Retinal pigment epithelial cell (primary cell): ENCODE data around the gene SLC6A9.
A peak's percentile ranks its signal among the peaks of the same experiment; 100 is the strongest.

Source experiments
- DNase-seq: peaks from one replicate; pipeline ENCODE4 v3.0.0-alpha.2; 2010; ENCODE audit warnings: low read depth
- H3K4me3 ChIP-seq: 2 replicates; pipeline ENCODE4 v1.5.1; 2011; ENCODE audit warnings: mild to moderate bottlenecking, low read length, control low read depth, moderate library complexity
- TF ChIP-seq, protein P1 (sequence below): conservative IDR thresholded peaks from 2 replicates; pipeline ENCODE4 v1.5.1; 2011; ENCODE audit warnings: low read depth, low read length, control low read depth, inconsistent platforms

SLC6A9 gene

DNA sequence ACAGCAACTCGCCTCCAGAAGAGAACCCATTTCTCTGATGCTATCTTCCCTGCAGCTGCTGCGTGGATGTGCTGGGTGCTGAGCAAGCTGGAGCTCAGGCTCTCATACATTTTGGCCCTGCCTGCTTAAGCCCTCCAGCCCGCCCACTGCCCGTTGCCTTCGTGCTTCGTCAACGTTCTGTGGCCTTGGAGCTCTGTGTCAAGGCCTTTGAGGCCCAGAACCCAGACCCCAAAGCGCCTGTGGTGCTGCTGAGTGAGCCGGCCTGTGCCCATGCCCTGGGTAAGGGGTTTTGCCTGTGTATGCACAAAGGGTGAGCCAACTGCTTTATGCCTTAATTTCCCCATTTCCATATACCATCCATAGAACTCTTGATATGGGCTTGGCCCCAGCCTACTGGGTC is 60.4 kb downstream of the SLC6A9 start:
- no peak overlapping the region for H3K4me3 ChIP-seq
- no peak for DNase-seq
- TF ChIP-seq, protein P1, sequence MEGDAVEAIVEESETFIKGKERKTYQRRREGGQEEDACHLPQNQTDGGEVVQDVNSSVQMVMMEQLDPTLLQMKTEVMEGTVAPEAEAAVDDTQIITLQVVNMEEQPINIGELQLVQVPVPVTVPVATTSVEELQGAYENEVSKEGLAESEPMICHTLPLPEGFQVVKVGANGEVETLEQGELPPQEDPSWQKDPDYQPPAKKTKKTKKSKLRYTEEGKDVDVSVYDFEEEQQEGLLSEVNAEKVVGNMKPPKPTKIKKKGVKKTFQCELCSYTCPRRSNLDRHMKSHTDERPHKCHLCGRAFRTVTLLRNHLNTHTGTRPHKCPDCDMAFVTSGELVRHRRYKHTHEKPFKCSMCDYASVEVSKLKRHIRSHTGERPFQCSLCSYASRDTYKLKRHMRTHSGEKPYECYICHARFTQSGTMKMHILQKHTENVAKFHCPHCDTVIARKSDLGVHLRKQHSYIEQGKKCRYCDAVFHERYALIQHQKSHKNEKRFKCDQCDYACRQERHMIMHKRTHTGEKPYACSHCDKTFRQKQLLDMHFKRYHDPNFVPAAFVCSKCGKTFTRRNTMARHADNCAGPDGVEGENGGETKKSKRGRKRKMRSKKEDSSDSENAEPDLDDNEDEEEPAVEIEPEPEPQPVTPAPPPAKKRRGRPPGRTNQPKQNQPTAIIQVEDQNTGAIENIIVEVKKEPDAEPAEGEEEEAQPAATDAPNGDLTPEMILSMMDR: no peak

DNA sequence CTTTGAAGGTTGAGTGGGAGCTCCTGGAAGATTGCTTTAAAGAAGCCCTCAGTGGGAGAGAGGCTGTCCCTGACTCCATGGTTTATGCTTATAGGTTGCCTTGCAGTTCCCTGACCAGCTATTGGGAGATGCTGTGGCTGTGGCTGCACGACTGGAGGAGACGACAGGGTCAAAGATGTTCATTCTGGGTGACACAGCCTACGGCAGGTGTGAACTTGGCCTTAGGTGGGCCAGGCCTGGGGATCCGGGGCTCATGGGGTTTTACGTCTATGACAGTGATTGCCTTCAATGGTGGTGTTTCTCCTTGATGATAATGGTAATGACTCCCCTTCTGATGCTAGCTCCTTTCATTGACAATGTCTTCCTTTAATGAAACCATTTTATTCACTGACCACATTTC is 60.8 kb downstream of the SLC6A9 start:
- H3K4me3 ChIP-seq: peak overlapping the region; percentile 98
- no peak for DNase-seq
- TF ChIP-seq, protein P1: no peak

DNA sequence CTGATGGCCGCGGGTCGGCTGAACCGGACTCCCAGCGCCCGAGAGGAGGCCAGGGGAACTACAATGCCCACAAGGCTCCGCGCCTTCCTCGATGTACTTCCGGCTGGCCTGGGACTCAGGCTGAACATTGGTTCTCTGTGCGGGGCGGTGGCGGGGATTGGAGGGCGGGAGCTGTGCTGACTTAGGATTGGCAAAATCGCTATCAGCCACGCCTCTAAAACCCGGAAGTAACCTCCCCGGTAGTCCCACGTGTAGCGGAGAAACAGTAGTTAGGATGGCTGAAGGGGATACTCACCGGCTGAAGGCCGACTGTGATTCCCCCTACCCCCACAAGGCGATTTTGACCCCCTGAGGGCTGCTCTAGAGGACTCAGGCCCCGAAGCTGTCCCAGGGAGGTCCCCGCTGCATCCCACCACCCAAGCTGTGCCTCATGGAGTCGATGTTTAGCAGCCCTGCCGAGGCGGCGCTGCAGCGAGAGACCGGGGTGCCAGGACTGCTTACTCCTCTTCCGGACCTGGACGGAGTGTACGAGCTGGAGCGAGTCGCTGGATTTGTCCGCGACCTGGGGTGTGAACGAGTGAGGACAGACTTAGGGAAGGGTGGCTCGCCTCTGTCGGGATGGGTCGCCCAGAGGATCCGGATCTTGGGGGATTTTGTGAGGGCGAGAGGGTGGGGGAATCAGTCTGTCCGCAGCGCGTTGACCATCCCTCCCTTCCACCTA is 61.4 kb downstream of the SLC6A9 start, which contains the start of gene DPH2:
Gene DPH2 (plus strand): TSS at position 265 of the 721 bp plus-strand sequence. CDS start 166 bp downstream, at position 431.
- TF ChIP-seq, protein P1: peak; percentile 18
- peak within 1 kb of the TSS; percentile 98 for H3K4me3 ChIP-seq
- peak; percentile 91 for DNase-seq

DNA sequence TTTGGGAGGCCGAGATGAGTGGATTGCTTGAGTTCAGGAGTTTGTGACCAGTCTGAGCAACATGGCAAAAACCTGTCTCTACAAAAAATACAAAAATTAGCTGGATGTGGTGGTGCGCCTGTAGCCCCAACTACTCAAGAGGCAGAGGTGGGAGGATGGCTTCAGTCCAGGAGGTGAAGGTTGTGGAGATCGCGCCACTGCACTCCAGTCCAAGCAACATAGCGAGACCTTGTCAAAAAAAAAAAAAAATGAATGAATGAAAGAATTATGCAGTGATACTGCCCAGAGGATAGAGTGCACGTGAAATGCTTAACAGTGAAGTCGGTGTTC is 61.9 kb downstream of the SLC6A9 start:
- TF ChIP-seq, protein P1: no peak
- DNase-seq: no peak
- peak overlapping the region; percentile 98 for H3K4me3 ChIP-seq

DNA sequence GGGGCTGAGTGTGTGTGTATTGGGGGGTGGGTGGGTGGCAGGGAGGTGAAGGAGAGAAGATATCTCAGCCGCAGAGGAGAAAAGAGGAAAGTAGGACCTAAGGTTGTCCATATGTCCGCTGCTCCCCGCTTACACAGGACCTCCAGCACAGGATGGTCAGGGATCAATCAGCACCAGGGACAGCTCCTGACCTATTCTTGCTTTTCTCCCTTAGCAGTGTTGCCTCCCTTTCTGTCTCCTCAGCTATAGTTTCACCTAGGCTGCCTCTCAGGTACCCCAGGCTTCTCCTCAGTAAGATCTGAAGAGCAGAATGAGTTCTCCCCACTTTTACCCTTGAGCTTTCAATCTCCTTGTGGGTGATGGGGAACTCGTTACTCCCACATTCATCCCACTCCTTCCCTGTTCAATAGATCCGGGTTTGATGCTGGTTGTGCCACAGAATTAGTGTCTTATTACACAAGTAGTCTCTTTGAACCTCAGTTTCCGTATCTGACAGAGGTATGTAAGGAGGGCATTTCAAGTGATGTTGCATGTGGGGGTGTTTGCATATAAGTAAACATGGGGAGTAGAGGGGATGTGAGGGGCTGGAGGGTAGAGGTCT is 62.8 kb downstream of the SLC6A9 start:
- H3K4me3 ChIP-seq: no peak overlapping the region
- no peak for DNase-seq
- TF ChIP-seq, protein P1: no peak

DNA sequence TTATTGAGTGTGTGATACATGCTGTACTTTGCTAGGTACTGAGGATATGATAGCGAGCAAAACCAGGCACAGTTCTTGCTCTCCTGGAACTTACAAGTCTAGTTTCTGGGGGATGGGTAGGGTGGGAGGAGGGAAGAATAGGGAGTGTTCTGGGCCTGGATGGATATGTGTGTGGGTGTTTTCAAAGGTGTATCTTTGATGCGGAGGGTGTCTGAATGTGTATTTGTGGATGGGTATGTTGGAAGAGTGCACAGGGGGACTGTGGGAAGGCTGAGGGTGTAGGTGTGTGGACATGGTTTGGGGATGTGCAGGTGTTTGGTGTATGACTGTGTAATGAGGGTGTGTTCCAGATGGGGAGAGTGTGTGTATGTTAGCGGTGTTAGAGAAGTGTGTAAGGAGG is 65.9 kb downstream of the SLC6A9 start:
- DNase-seq: no peak
- TF ChIP-seq, protein P1: no peak
- no peak overlapping the region for H3K4me3 ChIP-seq

DNA sequence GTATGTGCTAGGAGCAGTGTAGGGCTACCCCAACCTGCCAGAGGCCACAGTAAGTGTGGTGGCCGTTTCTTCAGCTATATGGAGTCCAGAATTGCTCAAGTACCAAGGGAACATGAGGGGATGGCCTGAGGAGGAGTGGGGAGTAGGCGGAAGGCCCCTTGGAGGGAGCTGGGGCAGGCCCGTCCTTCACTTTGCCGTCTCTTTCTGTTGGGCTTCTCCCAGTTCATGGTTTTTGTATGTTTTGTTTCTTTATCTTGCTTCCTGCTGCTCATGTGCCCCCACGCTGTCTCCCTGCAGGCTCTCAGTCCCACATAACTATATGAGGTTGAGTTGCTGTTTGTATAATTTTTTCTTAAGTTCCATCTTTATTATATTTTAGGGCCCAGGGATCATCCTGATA is 67.4 kb downstream of the SLC6A9 start:
- H3K4me3 ChIP-seq: no peak overlapping the region
- no peak for DNase-seq
- TF ChIP-seq, protein P1: no peak
